Adipose tissue (tissue), 3 donors: ENCODE data around the gene MCM7. TPM values are rescaled to one million over a fixed set of nuclear protein-coding genes. Genes with fewer than 3 reads are reported as not detected.

ENCODE experiments used
- H3K27ac ChIP-seq: one replicate; pipeline ENCODE4 v1.5.1; 2013; ENCODE audit warnings: low read depth, low read length
- WGBS, 3 donors: extraction: QIAGEN DNeasy Blood & Tissue Kit; methylation state at CpG; one replicate each; pipeline ENCODE4 v1.1.7; 2013; 5-methylcytosine and 5-hydroxymethylcytosine counted together
- polyA plus RNA-seq, 3 donors: library from polyadenylated mRNA; stranded (reverse); fragments of 200-250 nt; gene quantifications; one replicate each; pipeline ENCODE4 v1.2.3, GENCODE V29; 2013
- donor health status: healthy with polysubstance abuse.
- donor health status: Bipolar disorder and iron deficiency.
- donor health status: healthy.

Gene MCM7
- polyA plus RNA-seq, 3 donors = 36.2 to 47.5 (median 39.9) TPM

DNA sequence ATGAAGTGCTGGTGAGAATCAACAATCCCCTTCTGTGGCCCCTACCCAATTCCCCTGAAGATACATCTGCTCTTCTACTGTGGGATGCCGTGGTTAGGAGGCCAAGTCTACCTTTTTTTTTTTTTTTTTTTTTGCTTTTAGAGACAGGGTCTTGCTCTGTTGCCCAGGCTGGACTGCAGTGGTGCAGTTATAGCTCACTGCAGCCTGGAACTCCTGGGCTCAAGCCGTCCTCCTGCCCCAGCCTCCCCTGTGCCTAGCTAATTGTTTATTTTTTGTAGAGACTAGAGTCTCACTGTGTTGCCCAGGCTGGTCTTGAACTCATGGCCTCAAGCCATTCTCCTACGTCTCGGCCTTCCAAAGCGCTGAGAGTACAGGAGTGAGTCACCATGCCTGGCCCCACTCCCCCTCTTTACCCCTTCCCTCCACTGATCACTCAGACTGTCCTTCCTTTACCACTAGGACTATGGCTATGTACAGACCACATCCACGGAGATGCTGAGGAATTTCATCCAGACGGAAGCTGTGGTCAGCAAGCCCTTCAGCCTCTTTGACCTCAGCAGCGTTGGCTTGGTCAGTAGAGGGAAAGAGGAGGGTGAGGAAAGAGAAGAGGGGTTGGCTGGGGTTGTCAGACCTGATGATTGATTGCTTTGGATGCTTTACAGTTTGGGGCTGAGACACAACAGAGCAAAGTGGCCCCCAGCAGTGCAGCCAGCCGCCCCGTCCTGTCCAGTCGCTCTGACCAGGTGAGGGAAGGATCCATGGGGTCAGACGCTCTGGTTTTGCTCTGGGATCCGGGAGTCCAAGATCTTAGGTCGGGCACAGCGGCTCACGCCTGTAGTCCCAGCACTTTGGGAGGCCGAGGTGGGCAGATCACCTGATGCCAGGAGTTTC, 2.0 kb upstream of the MCM7 start:
- no peak overlapping the region for H3K27ac ChIP-seq
- WGBS, 3 donors = 84 to 90% (median 89%) methylated on average over 17 of the region's 17 CpGs

GRCh38 chr7:100100420-100101015, 679 bp downstream of the MCM7 start:
- WGBS, 3 donors = 0% methylated on average over 55 to 61 of the region's 61 CpGs
- H3K27ac ChIP-seq = no peak overlapping the region

GRCh38 chr7:100099452-100099851, 1.7 kb downstream of the MCM7 start:
- 57 to 77% (median 65%) methylated on average over 12 of the region's 12 CpGs for WGBS, 3 donors
- H3K27ac ChIP-seq = no peak overlapping the region

DNA sequence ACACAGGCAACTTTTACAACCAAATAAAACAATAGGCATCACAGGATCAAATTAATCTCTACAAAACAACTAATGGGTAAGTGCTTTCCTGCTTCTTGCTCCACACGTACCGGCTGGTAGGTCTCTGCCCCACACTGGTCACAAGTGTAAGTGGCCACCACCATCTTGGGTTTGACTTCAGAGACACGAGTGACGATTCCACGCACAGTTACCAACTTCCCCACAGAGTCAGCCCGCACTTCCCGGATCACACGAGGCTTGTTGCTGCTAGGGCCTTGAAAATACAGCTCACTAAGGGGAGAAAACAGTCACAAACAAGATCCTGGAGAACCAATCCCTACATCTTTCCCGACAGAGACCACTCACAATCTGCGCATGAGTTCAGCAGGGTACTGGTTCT, 2.3 kb downstream of the MCM7 start:
- no peak overlapping the region for H3K27ac ChIP-seq
- WGBS, 3 donors = 78 to 86% (median 84%) methylated on average over 10 of the region's 10 CpGs

DNA sequence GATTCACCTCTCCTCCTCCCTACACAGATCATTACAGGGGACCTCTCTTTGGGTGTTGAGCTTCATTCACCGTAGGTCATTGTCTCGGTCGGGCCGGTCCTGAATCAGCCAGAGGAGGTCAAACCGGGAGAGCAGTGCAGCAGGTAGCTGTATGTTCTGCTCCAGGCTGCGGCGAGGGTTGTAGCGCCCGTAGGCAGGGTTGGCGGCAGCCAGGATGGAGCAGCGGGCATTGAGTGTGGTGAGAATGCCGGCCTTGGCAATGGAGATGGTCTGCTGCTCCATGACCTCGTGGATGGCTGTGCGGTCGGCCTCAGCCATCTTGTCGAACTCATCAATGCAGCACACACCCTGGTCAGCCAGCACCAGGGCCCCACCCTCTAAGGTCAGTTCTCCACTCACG, 5.5 kb downstream of the MCM7 start:
- WGBS, 3 donors = 92 to 93% (median 92%) methylated on average over 17 of the region's 17 CpGs
- no peak overlapping the region for H3K27ac ChIP-seq

GRCh38 chr7:100095289-100095688, 5.9 kb downstream of the MCM7 start:
- WGBS, 3 donors = 75 to 89% (median 86%) methylated on average over 9 of the region's 9 CpGs
- no peak overlapping the region for H3K27ac ChIP-seq

- WGBS, 3 donors = 70 to 82% (median 77%) methylated on average over 16 of the region's 16 CpGs
- H3K27ac ChIP-seq = no peak overlapping the region
Measured at GRCh38 chr7:100093925-100094486, 7.2 kb downstream of the MCM7 start.

DNA sequence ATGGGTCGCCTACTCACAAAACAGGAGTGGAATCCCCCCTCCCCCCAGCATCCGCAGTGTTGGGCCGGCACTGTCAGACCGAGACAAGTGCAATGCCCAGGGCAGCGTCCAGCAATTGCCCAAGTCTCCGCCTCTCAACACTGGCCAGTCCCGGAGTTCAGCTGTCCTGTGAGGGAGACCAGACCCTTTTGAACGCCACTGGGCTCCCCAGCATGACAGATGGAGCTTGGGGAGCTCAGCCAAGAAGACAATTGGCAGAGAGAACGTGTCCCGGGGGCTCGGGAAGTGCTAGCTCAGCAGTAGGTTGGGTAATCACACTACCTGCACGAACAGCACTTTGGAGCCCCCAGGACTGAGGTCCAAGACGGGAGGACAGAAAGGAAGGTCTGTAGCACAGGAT, 7.7 kb downstream of the MCM7 start:
- H3K27ac ChIP-seq = no peak overlapping the region
- 51 to 60% (median 57%) methylated on average over 13 of the region's 13 CpGs for WGBS, 3 donors

GRCh38 chr7:100093054-100093453, 8.1 kb downstream of the MCM7 start:
- WGBS, 3 donors = 44 to 58% (median 54%) methylated on average over 8 of the region's 8 CpGs
- no peak overlapping the region for H3K27ac ChIP-seq

DNA sequence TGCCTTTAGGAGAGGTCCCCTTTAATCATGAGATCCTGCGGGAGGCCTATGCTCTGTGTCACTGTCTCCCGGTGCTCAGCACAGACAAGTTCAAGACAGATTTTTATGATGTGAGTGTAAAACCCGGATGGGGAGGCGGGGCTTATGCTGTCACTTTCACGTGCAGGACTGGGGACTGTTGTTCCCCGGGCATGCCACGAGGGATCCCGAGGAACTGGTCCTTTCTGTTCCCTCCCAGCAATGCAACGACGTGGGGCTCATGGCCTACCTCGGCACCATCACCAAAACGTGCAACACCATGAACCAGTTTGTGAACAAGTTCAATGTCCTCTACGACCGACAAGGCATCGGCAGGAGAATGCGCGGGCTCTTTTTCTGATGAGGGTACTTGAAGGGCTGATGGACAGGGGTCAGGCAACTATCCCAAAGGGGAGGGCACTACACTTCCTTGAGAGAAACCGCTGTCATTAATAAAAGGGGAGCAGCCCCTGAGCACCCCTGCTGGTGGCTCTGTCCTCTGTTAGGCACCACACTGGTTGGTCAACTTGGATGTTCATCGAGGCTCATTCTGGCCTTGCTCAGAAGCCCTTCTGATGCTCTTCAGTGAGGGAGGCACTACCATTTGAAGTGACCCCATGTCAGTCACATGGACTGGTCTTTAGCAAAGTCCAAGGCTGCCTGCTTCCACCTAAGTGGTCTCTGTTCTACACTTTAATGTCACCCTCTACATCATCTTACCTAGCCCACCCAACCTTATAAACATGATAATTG, 9.6 kb downstream of the MCM7 start:
- WGBS, 3 donors = 66 to 73% (median 67%) methylated on average over 19 of the region's 19 CpGs
- H3K27ac ChIP-seq = no peak overlapping the region

DNA sequence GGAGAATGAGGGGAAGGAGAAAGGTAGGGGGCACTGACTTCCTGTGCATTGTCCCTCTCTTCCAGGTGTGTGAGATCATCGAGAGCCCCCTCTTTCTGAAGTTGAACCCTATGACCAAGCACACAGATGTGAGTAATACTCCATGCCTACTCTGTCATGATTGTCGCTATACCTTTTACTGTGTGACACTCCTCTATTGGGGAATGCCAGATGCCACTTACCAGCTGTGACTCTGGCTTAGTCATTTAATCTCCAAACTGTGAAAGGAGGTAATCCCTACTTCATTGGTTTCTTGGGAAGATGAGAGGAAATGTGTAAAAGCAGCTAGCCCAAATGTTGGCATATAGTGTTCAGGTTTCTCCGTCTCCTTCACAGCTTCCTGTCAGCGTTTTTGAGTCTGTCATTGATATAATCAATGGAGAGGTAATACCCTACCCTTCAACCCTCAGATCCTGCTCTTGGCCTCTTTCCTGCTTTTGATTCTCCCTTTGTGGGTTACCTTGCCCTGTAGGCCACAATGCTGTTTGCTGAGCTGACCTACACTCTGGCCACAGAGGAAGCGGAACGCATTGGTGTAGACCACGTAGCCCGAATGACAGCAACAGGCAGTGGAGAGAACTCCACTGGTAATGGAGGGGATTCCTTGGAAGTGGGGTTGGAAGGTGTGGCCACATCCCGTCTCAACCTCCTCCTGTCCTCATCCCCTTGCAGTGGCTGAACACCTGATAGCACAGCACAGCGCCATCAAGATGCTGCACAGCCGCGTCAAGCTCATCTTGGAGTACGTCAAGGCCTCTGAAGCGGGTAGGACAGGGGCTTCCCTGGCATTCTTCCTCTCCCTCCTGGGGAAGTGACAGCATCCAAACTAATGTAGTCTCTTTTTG, 10.4 kb downstream of the MCM7 start:
- no peak overlapping the region for H3K27ac ChIP-seq
- WGBS, 3 donors = 88 to 92% (median 88%) methylated on average over 14 of the region's 14 CpGs

- 30 to 37% (median 31%) methylated on average over 7 of the region's 7 CpGs for WGBS, 3 donors
- H3K27ac ChIP-seq = no peak overlapping the region
Measured at GRCh38 chr7:100089458-100090196, 11.6 kb downstream of the MCM7 start.

DNA sequence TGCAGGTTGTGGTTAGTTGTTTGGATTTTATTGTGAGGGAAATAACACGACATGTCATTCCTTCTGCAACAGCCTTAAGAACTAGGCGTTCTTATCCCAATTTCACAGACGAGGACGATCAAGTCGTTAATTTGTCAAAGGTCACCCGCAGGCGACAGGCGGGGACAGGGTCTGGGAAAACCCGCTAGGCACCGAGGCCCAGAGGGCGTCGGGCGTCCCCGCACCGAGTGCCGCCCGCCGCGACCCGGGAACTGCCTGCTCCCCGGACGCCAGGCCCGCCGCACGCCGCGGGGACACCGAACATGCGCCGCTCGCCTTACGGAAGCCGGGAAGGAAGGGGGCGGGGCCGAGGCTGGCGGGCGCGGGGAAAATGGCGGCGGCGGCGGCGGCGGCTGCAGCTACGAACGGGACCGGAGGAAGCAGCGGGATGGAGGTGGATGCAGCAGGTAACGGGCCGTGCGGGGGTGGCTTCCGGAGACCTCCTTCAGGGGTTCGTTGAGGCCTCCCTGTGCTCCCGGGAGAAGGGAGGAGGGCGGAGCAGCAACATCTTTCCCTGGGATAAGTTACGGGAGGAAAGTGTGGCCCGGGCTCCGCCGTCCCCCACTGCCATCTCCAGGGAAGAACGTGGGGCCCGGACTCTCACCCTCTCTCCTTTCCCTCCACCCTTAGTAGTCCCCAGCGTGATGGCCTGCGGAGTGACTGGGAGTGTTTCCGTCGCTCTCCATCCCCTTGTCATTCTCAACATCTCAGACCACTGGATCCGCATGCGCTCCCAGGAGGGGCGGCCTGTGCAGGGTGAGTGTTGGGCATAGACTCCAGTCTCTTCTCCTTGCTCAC, 12.4 kb downstream of the MCM7 start, which contains the start of gene COPS6:
TSS of gene COPS6 (plus strand) at position 349 of the 837 bp plus-strand sequence. CDS start at position 371, 22 bp downstream.
- WGBS, 3 donors = 0 to 1% (median 1%) methylated on average over 61 to 68 of the region's 68 CpGs
- no peak within 1 kb of the TSS for H3K27ac ChIP-seq

DNA sequence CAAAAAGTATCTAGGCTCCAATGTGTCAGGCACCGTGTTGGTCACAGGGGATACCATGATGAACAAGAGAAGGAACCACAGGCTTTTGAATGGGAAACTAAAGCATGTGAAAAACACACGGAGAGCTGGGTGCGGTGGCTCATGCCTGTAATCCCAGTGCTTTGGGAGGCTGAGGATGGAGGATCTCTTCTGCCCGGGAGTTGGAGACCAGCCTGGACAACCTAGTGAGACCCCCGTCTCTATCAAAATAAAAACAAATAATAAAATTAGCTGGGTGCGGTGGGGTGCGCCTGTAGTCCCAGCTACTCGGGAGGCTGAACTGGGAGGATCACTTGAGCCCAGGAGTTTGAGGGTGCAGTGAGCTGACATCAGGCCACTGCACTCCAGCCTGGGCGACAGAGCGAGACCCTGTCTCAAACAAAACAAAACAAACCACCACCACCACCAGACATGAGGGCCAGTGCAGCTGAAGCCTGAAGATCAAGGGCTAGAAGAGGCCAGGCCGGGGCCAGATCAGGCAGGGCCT, 13.0 kb downstream of the MCM7 start:
- no peak overlapping the region for H3K27ac ChIP-seq
- 77 to 80% (median 79%) methylated on average over 11 of the region's 11 CpGs for WGBS, 3 donors

DNA sequence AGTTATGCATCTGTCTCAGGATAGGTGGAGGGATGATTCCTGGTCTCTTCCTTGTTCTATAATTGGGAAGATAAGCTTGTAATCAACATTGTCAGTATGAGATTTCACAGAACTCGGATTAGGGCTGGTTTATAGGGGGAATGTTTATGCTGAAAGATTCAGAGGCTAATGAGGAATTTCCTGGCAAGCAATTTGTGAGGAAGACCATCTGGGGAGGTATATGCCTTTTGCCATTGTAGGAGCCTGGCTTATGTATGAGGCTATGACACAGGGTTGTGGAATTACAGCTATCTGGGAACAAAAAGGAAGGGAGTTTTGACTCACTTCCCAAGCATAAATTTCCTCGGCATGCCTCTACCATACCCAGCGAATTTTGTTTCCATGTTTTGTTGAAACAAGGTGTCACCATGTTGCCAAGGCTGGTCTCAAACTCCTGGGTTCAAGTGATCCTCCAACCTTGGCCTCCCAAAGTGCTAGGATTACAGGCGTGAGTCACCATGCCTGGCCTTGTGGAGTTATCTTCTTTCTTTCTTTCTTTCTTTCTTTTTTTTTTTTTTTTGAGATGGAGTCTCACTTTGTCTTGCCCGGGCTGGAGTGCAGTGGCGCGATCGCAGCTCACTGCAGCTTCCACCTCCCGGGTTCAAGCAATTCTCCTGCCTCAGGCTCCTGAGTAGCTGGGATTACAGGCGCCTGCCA, 14.0 kb downstream of the MCM7 start:
- WGBS, 3 donors = 64 to 87% (median 72%) methylated on average over 10 of the region's 10 CpGs
- H3K27ac ChIP-seq = no peak overlapping the region

- 31 to 51% (median 32%) methylated on average over 3 of the region's 3 CpGs for WGBS, 3 donors
- H3K27ac ChIP-seq = no peak overlapping the region
Measured at GRCh38 chr7:100085515-100085914, 15.7 kb downstream of the MCM7 start.
